Transverse colon (tissue), 4 donors: Measurements from ENCODE around the gene VPS52. TPM values are rescaled to one million over a fixed set of nuclear protein-coding genes. Genes with fewer than 3 reads are reported as not detected.

Experiments used
- DNase-seq: peaks from one replicate; pipeline ENCODE4 v3.0.0-alpha.2; 2019
- H3K27ac ChIP-seq, 4 donors: fragments of 200-600 bp; sonication (generic); 2 replicates each; pipeline ENCODE4 v1.5.1; 2016 to 2018; ENCODE audit warnings: inconsistent platforms in 4 of 4
- H3K27me3 ChIP-seq: fragments of 200-600 bp; sonication (generic); 2 replicates; pipeline ENCODE4 v1.5.1; 2017; ENCODE audit warnings: inconsistent platforms
- H3K36me3 ChIP-seq, 4 donors: fragments of 200-600 bp; sonication (generic); 2 replicates each; pipeline ENCODE4 v1.5.1; 2017 to 2019; ENCODE audit warnings: inconsistent platforms in 4 of 4
- H3K4me1 ChIP-seq, 4 donors: fragments of 200-600 bp; sonication (generic); 2 replicates each; pipeline ENCODE4 v1.5.1; 2017 to 2020; ENCODE audit warnings: inconsistent platforms in 4 of 4
- H3K4me3 ChIP-seq, 4 donors: fragments of 200-600 bp; sonication (generic); 1 replicate in 1 of 4; 2 replicates in 3 of 4; pipeline versions ENCODE4 v1.5.1 to v1.6.1; 2017 to 2019; ENCODE audit warnings: inconsistent platforms in 4 of 4
- H3K9me3 ChIP-seq, 2 donors: fragments of 200-600 bp; sonication (generic); 2 replicates each; pipeline ENCODE4 v1.5.1; 2017 to 2019; ENCODE audit warnings: inconsistent platforms in 2 of 2
- CTCF ChIP-seq, 5 experiments: fragments of 200-600 bp in 3 of 5; fragments of 450-650 bp in 2 of 5; sonication (generic) in 3 of 5; IDR thresholded peaks; 1 replicate in 2 of 5; 2 replicates in 3 of 5; pipeline ENCODE4 v1.5.1; 2016 to 2017; ENCODE audit warnings: antibody characterized with exemption in 5 of 5, inconsistent platforms in 3 of 5, mild to moderate bottlenecking in 2 of 5, moderate library complexity in 1 of 5
- EP300 ChIP-seq: sonication (generic); formaldehyde crosslinking; IDR thresholded peaks from one replicate; pipeline ENCODE4 v1.6.1; 2017; ENCODE audit warnings: antibody characterized with exemption, low read depth
- POLR2A ChIP-seq: fragments of 450-650 bp; IDR thresholded peaks from one replicate; pipeline ENCODE4 v1.6.1; 2016; ENCODE audit warnings: antibody characterized with exemption, mild to moderate bottlenecking, moderate library complexity
- POLR2AphosphoS5 ChIP-seq, 3 donors: sonication (generic); formaldehyde crosslinking; IDR thresholded peaks; one replicate each; pipeline ENCODE4 v1.6.1; 2016; ENCODE audit warnings: antibody characterized with exemption in 3 of 3
- WGBS, 2 donors: methylation state at CpG; one replicate each; pipeline ENCODE4 v1.1.5; 2018; ENCODE audit warnings: low coverage in 1 of 2; 5-methylcytosine and 5-hydroxymethylcytosine counted together
- in situ Hi-C, 4 donors: fragments of 200-750 bp; cut with MboI; loops; one replicate each; pipeline versions ENCODE4 v1.15.0 to v1.15.1; 2017; ENCODE audit warnings: low sequenced_read_pairs in 3 of 4, low pct_ligation_motif_present in 1 of 4, low pct_unique_long_range_greater_than_20kb in 1 of 4
- intact Hi-C: fragments of 100-400 bp; cut with DNase I; formaldehyde crosslinking; loops from one replicate; pipeline ENCODE4 v1.15.1; 2023; ENCODE audit warnings: low total_unique reads
- total RNA-seq, 4 donors: library from RNA; depleted of rRNA; stranded (reverse); fragments of >200 nt; gene quantifications; one replicate each; pipeline ENCODE4 v1.1.0, GENCODE V29; 2016

VPS52 gene
- total RNA-seq, 4 donors from 2014 or later, result 52.4 to 93.3 (median 63.4) TPM

GRCh38 chr6:33206864-33207551 is 64.7 kb downstream of the VPS52 start:
- no peaks in the 10 kb centered on the region for H3K9me3 ChIP-seq
- intact Hi-C loops, result no loop called here
- no peaks in the 10 kb centered on the region for H3K27me3 ChIP-seq
- no peak for DNase-seq
- in situ Hi-C loops, result no loop called here
- peaks cover 14 to 48% (median 35%) of the 10 kb centered on the region in 4 donors for H3K4me1 ChIP-seq
- TF ChIP-seq POLR2AphosphoS5 (IDR thresholded peaks at IDR 0.05) (no peak), CTCF (IDR thresholded peaks at IDR 0.05) (no peak), POLR2A (no peak)
- H3K27ac ChIP-seq, result peak overlapping the region; percentile 92 to 98 (median 94)
- H3K36me3 ChIP-seq, result peaks cover 0 to 17% (median 1%) of the 10 kb centered on the region in 4 donors
- peak overlapping the region in 3 of 4 donors; percentile 82 to 94 (median 88) for H3K4me3 ChIP-seq
- 25 to 38% methylated on average over 8 to 20 of the region's 20 CpGs for WGBS, 2 donors

- DNase-seq, result no peak
- Histone ChIP-seq H3K9me3 (no peaks in the 10 kb centered on the region), H3K36me3 (peaks cover 0 to 17% (median 1%) of the 10 kb centered on the region in 4 donors), H3K4me1 (peaks cover 21 to 56% (median 43%) of the 10 kb centered on the region in 4 donors), H3K27me3 (no peaks in the 10 kb centered on the region), H3K4me3 (no peak overlapping the region), H3K27ac (no peak overlapping the region)
- intact Hi-C loops, result no loop called here
- 84 to 88% methylated on average over 2 to 3 of the region's 3 CpGs for WGBS, 2 donors
- in situ Hi-C loops, result no loop called here
- no peak for TF ChIP-seq POLR2A
- TF ChIP-seq CTCF (IDR thresholded peaks at IDR 0.05), result no peak
- TF ChIP-seq POLR2AphosphoS5 (IDR thresholded peaks at IDR 0.05), result no peak
- no peak for TF ChIP-seq EP300
Observed at GRCh38 chr6:33206027-33206863, 65.4 kb downstream of the VPS52 start.

- Histone ChIP-seq H3K27ac (peak overlapping the region; percentile 76 to 88 (median 80)), H3K4me1 (peaks cover 21 to 57% (median 43%) of the 10 kb centered on the region in 4 donors), H3K36me3 (peaks cover 0 to 14% (median 1%) of the 10 kb centered on the region in 4 donors), H3K9me3 (no peaks in the 10 kb centered on the region), H3K4me3 (peak overlapping the region; percentile 24 to 83 (median 66)), H3K27me3 (no peaks in the 10 kb centered on the region)
- in situ Hi-C loops, result no loop called here
- no peak for DNase-seq
- TF ChIP-seq EP300 (no peak), POLR2AphosphoS5 (IDR thresholded peaks at IDR 0.05) (no peak), CTCF (IDR thresholded peaks at IDR 0.05) (no peak), POLR2A (no peak)
- intact Hi-C loops, result no loop called here
- 47 to 81% methylated on average over 6 to 17 of the region's 17 CpGs for WGBS, 2 donors
Observed at GRCh38 chr6:33205191-33206026, 66.3 kb downstream of the VPS52 start.
